ENCODE results near the gene GFI1B. TPM values are rescaled to one million over a fixed set of nuclear protein-coding genes. Genes with fewer than 3 reads are reported as not detected.

Gene GFI1B
- total RNA-seq, 1 donor from 2014 or later, result not detected

- H3K27ac Mint-ChIP-seq (ENCODE audit: unreplicated experiment), result no peak overlapping the region
- H3K36me3 Mint-ChIP-seq (ENCODE audit: low read depth), result no peaks in the 10 kb centered on the region
- H3K4me3 Mint-ChIP-seq, result no peak overlapping the region
- DNase-seq (ENCODE audit: low read depth, low spot score), result no peak
- H3K27me3 Mint-ChIP-seq (ENCODE audit: low read depth), result peaks cover 42% of the 10 kb centered on the region
- peaks cover 11% of the 10 kb centered on the region for H3K4me1 Mint-ChIP-seq
- peaks cover 8% of the 10 kb centered on the region for H3K9me3 Mint-ChIP-seq
- TF ChIP-seq CTCF (conservative IDR thresholded peaks at IDR 0.05), result no peak
Observed at GRCh38 chr9:133006731-133007352, 28.3 kb downstream of the GFI1B start.

GRCh38 chr9:133008406-133008805, 29.9 kb downstream of the GFI1B start:
- no peak for DNase-seq (ENCODE audit: low read depth, low spot score)
- peaks cover 8% of the 10 kb centered on the region for H3K9me3 Mint-ChIP-seq
- TF ChIP-seq CTCF (conservative IDR thresholded peaks at IDR 0.05), result no peak
- no peak overlapping the region for H3K4me3 Mint-ChIP-seq
- peaks cover 9% of the 10 kb centered on the region for H3K4me1 Mint-ChIP-seq
- no peak overlapping the region for H3K27ac Mint-ChIP-seq (ENCODE audit: unreplicated experiment)
- H3K36me3 Mint-ChIP-seq (ENCODE audit: low read depth), result no peaks in the 10 kb centered on the region
- peaks cover 36% of the 10 kb centered on the region for H3K27me3 Mint-ChIP-seq (ENCODE audit: low read depth)

- no peak for TF ChIP-seq CTCF (conservative IDR thresholded peaks at IDR 0.05)
- Mint-ChIP-seq H3K4me3 (no peak overlapping the region), H3K36me3 (ENCODE audit: low read depth) (no peaks in the 10 kb centered on the region), H3K4me1 (peaks cover 5% of the 10 kb centered on the region), H3K27me3 (ENCODE audit: low read depth) (peaks cover 38% of the 10 kb centered on the region), H3K9me3 (peaks cover 8% of the 10 kb centered on the region), H3K27ac (ENCODE audit: unreplicated experiment) (no peak overlapping the region)
- DNase-seq (ENCODE audit: low read depth, low spot score), result no peak
Observed at GRCh38 chr9:133008824-133009223, 30.3 kb downstream of the GFI1B start.

GRCh38 chr9:133009906-133010582, 31.6 kb downstream of the GFI1B start:
- H3K27ac Mint-ChIP-seq (ENCODE audit: unreplicated experiment), result no peak overlapping the region
- no peaks in the 10 kb centered on the region for H3K4me1 Mint-ChIP-seq
- no peaks in the 10 kb centered on the region for H3K36me3 Mint-ChIP-seq (ENCODE audit: low read depth)
- H3K9me3 Mint-ChIP-seq, result peaks cover 12% of the 10 kb centered on the region
- no peak for DNase-seq (ENCODE audit: low read depth, low spot score)
- H3K4me3 Mint-ChIP-seq, result no peak overlapping the region
- TF ChIP-seq CTCF (conservative IDR thresholded peaks at IDR 0.05), result no peak
- H3K27me3 Mint-ChIP-seq (ENCODE audit: low read depth), result peaks cover 50% of the 10 kb centered on the region

- Mint-ChIP-seq H3K4me1 (no peaks in the 10 kb centered on the region), H3K27ac (ENCODE audit: unreplicated experiment) (no peak overlapping the region), H3K27me3 (ENCODE audit: low read depth) (peaks cover 60% of the 10 kb centered on the region), H3K36me3 (ENCODE audit: low read depth) (no peaks in the 10 kb centered on the region), H3K4me3 (no peak overlapping the region), H3K9me3 (peaks cover 7% of the 10 kb centered on the region)
- TF ChIP-seq CTCF (conservative IDR thresholded peaks at IDR 0.05), result no peak
- no peak for DNase-seq (ENCODE audit: low read depth, low spot score)
Observed at GRCh38 chr9:133014696-133015095, 36.2 kb downstream of the GFI1B start.
